H9 (cell line): ENCODE results near the gene TMEM208. TPM values are rescaled to one million over a fixed set of nuclear protein-coding genes. Genes with fewer than 3 reads are reported as not detected.

ENCODE experiments used
- DNase-seq: peaks from one replicate; pipeline ENCODE4 v3.0.0-alpha.2; 2017
- H2AFZ ChIP-seq: one replicate; pipeline ENCODE4 v1.6.1; 2013; ENCODE audit warnings: mild to moderate bottlenecking, low read length, control low read depth, moderate library complexity
- H2AK5ac ChIP-seq: 2 replicates; pipeline ENCODE4 v1.6.1; 2013; ENCODE audit warnings: low read length, control low read depth, mixed read lengths; ENCODE audit not compliant: insufficient read length
- H2BK120ac ChIP-seq: one replicate; pipeline ENCODE4 v1.6.1; 2013; ENCODE audit warnings: low read depth, mild to moderate bottlenecking, low read length, control low read depth, inconsistent platforms; ENCODE audit not compliant: poor library complexity, severe bottlenecking
- H2BK12ac ChIP-seq: 2 replicates; pipeline ENCODE4 v1.6.1; 2013; ENCODE audit warnings: low read length, control low read depth, mixed read lengths, low read depth; ENCODE audit not compliant: insufficient read length
- H2BK15ac ChIP-seq: 2 replicates; pipeline ENCODE4 v1.6.1; 2013; ENCODE audit warnings: low read depth, low read length, control low read depth
- H2BK20ac ChIP-seq: one replicate; pipeline ENCODE4 v1.6.1; 2013; ENCODE audit warnings: low read depth, mild to moderate bottlenecking, low read length, control low read depth, inconsistent platforms; ENCODE audit not compliant: poor library complexity, severe bottlenecking
- H2BK5ac ChIP-seq: 2 replicates; pipeline ENCODE4 v1.6.1; 2013; ENCODE audit warnings: low read length, control low read depth, mixed read lengths; ENCODE audit not compliant: insufficient read length
- H3K14ac ChIP-seq: 2 replicates; pipeline ENCODE4 v1.6.1; 2013; ENCODE audit warnings: low read length, control low read depth; ENCODE audit not compliant: insufficient read depth
- H3K18ac ChIP-seq: 2 replicates; pipeline ENCODE4 v1.6.1; 2013; ENCODE audit warnings: low read depth, mild to moderate bottlenecking, mixed read lengths, low read length, control low read depth; ENCODE audit not compliant: insufficient read length
- H3K23ac ChIP-seq: 2 replicates; pipeline ENCODE4 v1.6.1; 2013; ENCODE audit warnings: low read length, control low read depth, mixed read lengths, low read depth; ENCODE audit not compliant: insufficient read length
- H3K23me2 ChIP-seq: 2 replicates; pipeline ENCODE4 v1.6.1; 2013; ENCODE audit warnings: low read depth, mild to moderate bottlenecking, mixed read lengths, low read length, control low read depth; ENCODE audit not compliant: insufficient read length, poor library complexity, severe bottlenecking
- H3K27ac ChIP-seq: 2 replicates; pipeline ENCODE4 v1.5.1; 2013; ENCODE audit warnings: low read length, control low read depth, mixed read lengths, low read depth; ENCODE audit not compliant: insufficient read length
- H3K27me3 ChIP-seq: 2 replicates; pipeline ENCODE4 v1.6.1; 2013; ENCODE audit warnings: low read length, control low read depth, inconsistent platforms; ENCODE audit not compliant: insufficient read depth
- H3K4ac ChIP-seq: 2 replicates; pipeline ENCODE4 v1.6.1; 2013; ENCODE audit warnings: low read depth, mild to moderate bottlenecking, control low read depth, inconsistent platforms, low read length, moderate library complexity
- H3K4me1 ChIP-seq: 2 replicates; pipeline ENCODE4 v1.6.1; 2013; ENCODE audit warnings: low read length, control low read depth, inconsistent platforms; ENCODE audit not compliant: insufficient read depth
- H3K4me2 ChIP-seq: 2 replicates; pipeline ENCODE4 v1.6.1; 2013; ENCODE audit warnings: low read length, control low read depth, mixed read lengths; ENCODE audit not compliant: insufficient read length, insufficient read depth
- H3K56ac ChIP-seq: 2 replicates; pipeline ENCODE4 v1.6.1; 2013; ENCODE audit warnings: low read depth, mild to moderate bottlenecking, mixed read lengths, low read length, control low read depth; ENCODE audit not compliant: insufficient read length
- H3K79me1 ChIP-seq: 2 replicates; pipeline ENCODE4 v1.6.1; 2013; ENCODE audit warnings: low read depth, mild to moderate bottlenecking, moderate library complexity, low read length, control low read depth, inconsistent platforms; ENCODE audit not compliant: insufficient read depth, poor library complexity, severe bottlenecking
- H3K79me2 ChIP-seq: 2 replicates; pipeline ENCODE4 v1.6.1; 2013; ENCODE audit warnings: low read length, control low read depth, inconsistent platforms; ENCODE audit not compliant: insufficient read depth
- H3K9ac ChIP-seq: 2 replicates; pipeline ENCODE4 v1.6.1; 2013; ENCODE audit warnings: low read length, control low read depth, mixed read lengths; ENCODE audit not compliant: insufficient read length; ENCODE audit errors: extremely low read depth
- H3K9me3 ChIP-seq: one replicate; pipeline ENCODE4 v1.6.1; 2013; ENCODE audit warnings: low read depth, low read length, inconsistent platforms; ENCODE audit not compliant: control insufficient read depth
- H3T11ph ChIP-seq: one replicate; pipeline ENCODE4 v1.6.1; 2013; ENCODE audit warnings: mild to moderate bottlenecking, low read length, control low read depth, inconsistent platforms
- H4K20me1 ChIP-seq: one replicate; pipeline ENCODE4 v1.6.1; 2013; ENCODE audit not compliant: control insufficient read depth, insufficient read length, insufficient read depth
- H4K5ac ChIP-seq: 2 replicates; pipeline ENCODE4 v1.6.1; 2013; ENCODE audit warnings: low read depth, mild to moderate bottlenecking, mixed read lengths, low read length, control low read depth; ENCODE audit not compliant: insufficient read length
- H4K8ac ChIP-seq: replicated peaks from 2 replicates; pipeline ENCODE4 v1.6.1; 2013; ENCODE audit warnings: low read length, control low read depth, mixed read lengths, low read depth; ENCODE audit not compliant: insufficient read length
- H4K91ac ChIP-seq: 2 replicates; pipeline ENCODE4 v1.6.1; 2013; ENCODE audit warnings: low read depth, mild to moderate bottlenecking, moderate library complexity, mixed read lengths, low read length, control low read depth; ENCODE audit not compliant: insufficient read length
- H3K27ac Mint-ChIP-seq, 3 experiments: 2 replicates in 2 of 3; 3 replicates in 1 of 3; pipeline ENCODE4 v1.8.0; 2020 to 2021; ENCODE audit warnings: mixed read lengths in 3 of 3, mild to moderate bottlenecking in 1 of 3, moderate library complexity in 1 of 3
- H3K27me3 Mint-ChIP-seq: 2 replicates; pipeline ENCODE4 v1.8.0; 2021; ENCODE audit warnings: low read depth, mild to moderate bottlenecking, moderate library complexity, mixed read lengths
- H3K36me3 Mint-ChIP-seq, 3 experiments: 2 replicates in 2 of 3; 3 replicates in 1 of 3; pipeline ENCODE4 v1.8.0; 2020 to 2021; ENCODE audit warnings: low read depth in 3 of 3, mixed read lengths in 3 of 3; ENCODE audit not compliant: insufficient read depth in 1 of 3
- H3K4me1 Mint-ChIP-seq, 2 experiments: 2 replicates each; pipeline ENCODE4 v1.8.0; 2020; ENCODE audit warnings: mixed read lengths in 2 of 2
- H3K4me3 Mint-ChIP-seq, 2 experiments: 2 replicates in 1 of 2; 3 replicates in 1 of 2; pipeline ENCODE4 v1.8.0; 2020 to 2021; ENCODE audit warnings: mild to moderate bottlenecking in 2 of 2, mixed read lengths in 2 of 2, moderate library complexity in 1 of 2
- H3K9me3 Mint-ChIP-seq, 2 experiments: 2 replicates in 1 of 2; 3 replicates in 1 of 2; pipeline ENCODE4 v1.8.0; 2020; ENCODE audit warnings: mild to moderate bottlenecking in 2 of 2, mixed read lengths in 2 of 2, moderate library complexity in 1 of 2
- CTCF ChIP-seq: fragments of 200-600 bp; sonication (generic); conservative IDR thresholded peaks from 3 replicates; pipeline ENCODE4 v1.8.0; 2021; ENCODE audit warnings: antibody characterized with exemption, mild to moderate bottlenecking
- WGBS: extraction: QIAGEN DNeasy Blood & Tissue Kit; methylation state at CpG from one replicate; pipeline ENCODE4 v1.1.7; 2013; ENCODE audit warnings: missing lambda C conversion rate, low lambda C conversion rate, mixed read lengths; ENCODE audit not compliant: insufficient read length; ENCODE audit errors: extremely low coverage; 5-methylcytosine and 5-hydroxymethylcytosine counted together
- total RNA-seq: library from RNA; stranded (reverse); gene quantifications from 2 replicates; pipeline ENCODE4 v1.2.1, GENCODE V29; 2021

Gene TMEM208
- total RNA-seq, 1 experiment from 2014 or later: 42.6 TPM

GRCh38 chr16:67246756-67247191 is 19.8 kb downstream of the TMEM208 start:
- no peak overlapping the region for H2BK15ac ChIP-seq
- no peak overlapping the region for H4K8ac ChIP-seq
- H3K9me3 ChIP-seq: no peaks in the 10 kb centered on the region
- Mint-ChIP-seq H3K27me3 (peaks cover 24% of the 10 kb centered on the region), H3K4me1 (peaks cover 35 to 42% of the 10 kb centered on the region in 2 experiments), H3K4me3 (peak overlapping the region; percentile 86 to 94), H3K9me3 (no peaks in the 10 kb centered on the region), H3K27ac (peak overlapping the region in 2 of 3 experiments; percentile 87 to 95; a peak in 5 of 7 replicates), H3K36me3 (no peaks in the 10 kb centered on the region; a peak in 1 of 7 replicates)
- no peaks in the 10 kb centered on the region; the same call in 1 of the 2 replicates for H3K27me3 ChIP-seq
- H2AFZ ChIP-seq: no peak overlapping the region
- H3K23me2 ChIP-seq: peaks cover 31% of the 10 kb centered on the region
- H3K18ac ChIP-seq: peak overlapping the region; percentile 75
- H3K9ac ChIP-seq: peak overlapping the region; percentile 46
- no CpG with 5 or more reads among the region's 26 CpGs for WGBS
- peak overlapping the region; percentile 80 for H3K14ac ChIP-seq
- H3K56ac ChIP-seq: no peak overlapping the region
- peak overlapping the region; percentile 41 for H3K4me2 ChIP-seq
- H3K79me1 ChIP-seq: no peaks in the 10 kb centered on the region
- no peak overlapping the region for H2BK120ac ChIP-seq
- no peaks in the 10 kb centered on the region for H4K20me1 ChIP-seq
- no peak overlapping the region for H3T11ph ChIP-seq
- H3K4me1 ChIP-seq: peaks cover 6% of the 10 kb centered on the region; the same call in 1 of the 2 replicates
- TF ChIP-seq CTCF: peak; percentile 40; the same call in 2 of the 3 replicates
- no peak overlapping the region for H2BK12ac ChIP-seq
- no peak overlapping the region for H3K23ac ChIP-seq
- no peak overlapping the region for H3K4ac ChIP-seq
- H2AK5ac ChIP-seq: no peak overlapping the region
- no peak overlapping the region for H2BK20ac ChIP-seq
- H4K91ac ChIP-seq: no peak overlapping the region
- H2BK5ac ChIP-seq: no peak overlapping the region
- no peaks in the 10 kb centered on the region; the same call in 1 of the 2 replicates for H3K79me2 ChIP-seq
- peak; percentile 98 for DNase-seq
- no peak overlapping the region for H3K27ac ChIP-seq
- no peak overlapping the region for H4K5ac ChIP-seq
